Colonic mucosa (tissue), 4 donors: ENCODE data around the gene TMEM256. TPM values are rescaled to one million over a fixed set of nuclear protein-coding genes. Genes with fewer than 3 reads are reported as not detected.

Experiments
- DNase-seq: peaks from one replicate; pipeline ENCODE4 v3.0.0-alpha.2; 2020
- H3K27ac ChIP-seq: fragments of 200-600 bp; one replicate; pipeline ENCODE4 v1.8.0; 2021
- H3K27me3 ChIP-seq: fragments of 200-600 bp; one replicate; pipeline ENCODE4 v1.8.0; 2021
- H3K36me3 ChIP-seq: fragments of 200-600 bp; one replicate; pipeline ENCODE4 v1.8.0; 2021
- H3K4me1 ChIP-seq: fragments of 200-600 bp; one replicate; pipeline ENCODE4 v1.8.0; 2021; ENCODE audit warnings: mild to moderate bottlenecking
- H3K4me3 ChIP-seq: fragments of 200-600 bp; one replicate; pipeline ENCODE4 v1.8.0; 2021
- H3K9ac ChIP-seq, 2 donors: one replicate each; pipeline ENCODE4 v1.7.0; 2013; ENCODE audit warnings: control low read depth in 2 of 2, low read depth in 2 of 2, low read length in 2 of 2
- H3K9me3 ChIP-seq: fragments of 200-600 bp; one replicate; pipeline ENCODE4 v1.8.0; 2021
- CTCF ChIP-seq: fragments of 200-600 bp; IDR thresholded peaks from one replicate; pipeline ENCODE4 v1.8.0; 2022; ENCODE audit warnings: antibody characterized with exemption, mild to moderate bottlenecking
- intact Hi-C: fragments of 100-400 bp; cut with DNase I; formaldehyde crosslinking; loops from one replicate; pipeline ENCODE4 v1.14.1; 2022
- total RNA-seq, 2 donors: library from RNA; stranded (reverse); fragmentation: NEBNext Ultra II Directional in 1 of 2; extraction: Animal tissue kit (Norgen Biotek cat#: 25700) in 1 of 2; gene quantifications; one replicate each; pipeline ENCODE4 v1.2.1, GENCODE V29; 2021
- donor health status: healthy.
- donor health status: DM: no; HTN: no; CAD: no.
- donor health status: DM: no; HTN: no; CAD: no.

The TMEM256 gene
- 100 to 1,000 TPM in 1 of 2 donors, 10 to 100 TPM in 1; 88.2 to 101 TPM for total RNA-seq

DNA sequence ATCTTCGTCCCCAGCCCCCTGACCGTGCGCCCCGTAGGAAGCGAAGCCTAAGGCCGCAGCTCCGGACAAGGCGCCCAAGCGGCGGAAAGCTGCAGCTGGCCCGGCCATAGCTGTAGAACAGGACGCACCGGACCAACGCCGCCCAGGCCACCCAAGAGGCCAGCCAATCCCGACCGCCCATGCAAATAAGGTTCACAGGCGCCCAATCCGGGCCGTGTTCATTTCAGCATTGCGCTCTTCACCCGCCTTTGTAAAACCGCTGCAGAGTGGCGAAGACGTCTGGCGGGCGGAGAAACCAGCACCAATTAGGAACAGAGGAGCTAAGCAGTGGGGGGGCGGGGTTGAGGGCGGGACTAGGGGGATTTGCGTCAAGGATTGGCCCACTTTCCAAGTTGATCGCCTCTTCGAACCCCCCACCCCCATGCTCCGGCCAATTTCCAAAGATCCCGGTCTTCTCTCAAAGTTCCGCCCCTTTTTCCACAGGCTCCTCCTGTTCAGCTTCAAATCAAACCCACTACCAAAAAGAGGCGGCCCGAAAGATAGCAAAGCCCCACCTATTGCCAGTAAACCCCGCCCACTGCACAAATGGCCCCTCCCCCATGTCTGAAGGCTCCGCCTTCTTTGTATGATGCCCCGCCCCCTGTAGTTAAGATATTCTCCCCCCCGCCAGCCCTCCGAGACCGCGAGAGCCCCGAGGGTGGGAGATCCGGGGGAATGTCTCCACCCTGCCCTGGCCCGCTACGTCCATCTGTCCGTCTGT lies at the start of gene TMEM256:
TSS of gene TMEM256 (minus strand) at position 121 of the 760 bp plus-strand sequence. CDS start at position 108, 13 bp downstream.
- DNase-seq, result peak; percentile 99
- H3K4me3 ChIP-seq, result peak within 1 kb of the TSS; percentile 44
- intact Hi-C loops, result no loop called here
- H3K27me3 ChIP-seq, result peaks cover 8% of the 10 kb centered on the region
- peak within 1 kb of the TSS; percentile 83 for H3K27ac ChIP-seq
- no peaks in the 10 kb centered on the region for H3K36me3 ChIP-seq
- TF ChIP-seq CTCF, result no peak
- no peaks in the 10 kb centered on the region for H3K9me3 ChIP-seq
- peaks cover 5% of the 10 kb centered on the region for H3K4me1 ChIP-seq
- H3K9ac ChIP-seq, result peak within 1 kb of the TSS; percentile 79 to 87

GRCh38 chr17:7448461-7448860 lies 44.6 kb upstream of the TMEM256 start:
- no peak overlapping the region for H3K9ac ChIP-seq
- DNase-seq, result no peak
- no peaks in the 10 kb centered on the region for H3K9me3 ChIP-seq
- no peak overlapping the region for H3K27ac ChIP-seq
- no peaks in the 10 kb centered on the region for H3K27me3 ChIP-seq
- H3K4me1 ChIP-seq, result peaks cover 4% of the 10 kb centered on the region
- H3K36me3 ChIP-seq, result no peaks in the 10 kb centered on the region
- no peak overlapping the region for H3K4me3 ChIP-seq
- intact Hi-C loops, result no loop called here
- no peak for TF ChIP-seq CTCF

DNA sequence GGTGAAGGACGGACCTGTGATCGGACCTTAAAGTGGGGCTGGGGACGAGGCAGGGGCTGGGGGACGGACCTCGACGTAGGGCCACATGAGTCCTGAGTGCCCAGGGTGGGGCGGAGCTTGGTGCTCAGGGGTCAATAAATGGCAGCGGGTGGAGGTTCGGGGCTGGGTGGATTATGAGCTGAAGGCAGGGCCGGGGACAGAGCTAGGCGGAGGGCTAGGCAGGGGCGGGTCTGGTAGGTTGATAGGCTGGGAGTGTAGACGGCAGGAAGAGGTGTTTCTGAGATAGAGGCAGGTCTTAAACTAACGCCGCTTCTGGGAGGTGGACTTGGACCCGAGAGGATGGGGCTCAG lies 41.7 kb upstream of the TMEM256 start:
- H3K27ac ChIP-seq, result no peak overlapping the region
- peak; percentile 88 for DNase-seq
- H3K9ac ChIP-seq, result peak overlapping the region in 1 of 2 donors; percentile 40
- H3K36me3 ChIP-seq, result no peaks in the 10 kb centered on the region
- peak overlapping the region; percentile 39 for H3K4me3 ChIP-seq
- TF ChIP-seq CTCF, result no peak
- H3K27me3 ChIP-seq, result peaks cover 10% of the 10 kb centered on the region
- peaks cover 4% of the 10 kb centered on the region for H3K4me1 ChIP-seq
- no peaks in the 10 kb centered on the region for H3K9me3 ChIP-seq
- intact Hi-C loops, result no loop called here

DNA sequence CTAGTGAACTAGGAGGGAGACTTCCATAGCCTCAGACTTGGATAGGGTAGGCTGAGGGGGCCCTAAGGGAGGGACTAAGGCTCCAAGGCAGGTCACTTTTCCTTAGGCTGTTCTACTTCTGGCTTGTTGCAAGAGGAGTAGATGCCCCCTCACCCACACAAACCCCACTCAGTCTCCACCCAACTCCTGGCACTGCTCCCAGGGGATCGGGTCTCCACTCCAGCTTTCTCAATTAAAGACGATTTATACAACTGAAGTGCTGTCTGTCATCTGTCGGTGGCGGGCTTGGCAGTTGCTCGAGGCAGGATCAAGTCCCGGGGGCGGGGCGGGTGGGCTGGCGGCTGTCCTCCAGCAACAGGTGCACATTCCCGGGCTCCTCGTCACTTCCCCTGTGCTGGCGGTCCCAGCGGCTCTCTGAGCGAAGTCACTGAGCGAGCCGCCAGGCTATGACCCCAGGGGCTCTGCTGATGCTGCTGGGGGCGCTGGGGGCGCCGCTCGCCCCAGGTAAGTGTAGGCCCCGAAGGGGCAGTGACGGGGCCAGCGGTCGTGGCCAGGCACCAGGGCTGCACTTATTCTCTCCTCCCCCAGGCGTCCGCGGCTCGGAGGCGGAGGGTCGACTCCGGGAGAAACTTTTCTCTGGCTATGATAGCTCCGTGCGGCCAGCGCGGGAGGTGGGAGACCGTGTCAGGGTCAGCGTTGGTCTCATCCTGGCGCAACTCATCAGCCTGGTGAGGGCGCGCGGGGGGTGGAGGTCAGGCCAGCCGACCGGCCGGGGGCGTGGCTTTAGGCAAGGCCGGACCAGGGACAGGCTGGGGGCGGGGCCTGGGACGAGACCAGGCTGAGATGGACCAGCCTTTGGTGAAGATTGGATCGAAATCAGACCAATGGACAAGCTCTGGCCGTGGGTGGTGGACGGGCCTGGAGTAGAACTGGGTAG lies 41.1 kb upstream of the TMEM256 start, which contains the start of gene CHRNB1:
TSS of gene CHRNB1 (plus strand) at position 380 of the 937 bp plus-strand sequence. CDS start at position 447, 67 bp downstream.
- intact Hi-C loops, result no loop called here
- H3K27ac ChIP-seq, result no peak within 1 kb of the TSS
- peak; percentile 87 for DNase-seq
- H3K36me3 ChIP-seq, result no peaks in the 10 kb centered on the region
- no peaks in the 10 kb centered on the region for H3K9me3 ChIP-seq
- no peak for TF ChIP-seq CTCF
- H3K4me3 ChIP-seq, result peak within 1 kb of the TSS; percentile 39
- peaks cover 17% of the 10 kb centered on the region for H3K27me3 ChIP-seq
- H3K9ac ChIP-seq, result peak within 1 kb of the TSS; percentile 40 to 53
- peaks cover 4% of the 10 kb centered on the region for H3K4me1 ChIP-seq
